ENCODE measurements around the gene SRR.

SRR gene

DNA sequence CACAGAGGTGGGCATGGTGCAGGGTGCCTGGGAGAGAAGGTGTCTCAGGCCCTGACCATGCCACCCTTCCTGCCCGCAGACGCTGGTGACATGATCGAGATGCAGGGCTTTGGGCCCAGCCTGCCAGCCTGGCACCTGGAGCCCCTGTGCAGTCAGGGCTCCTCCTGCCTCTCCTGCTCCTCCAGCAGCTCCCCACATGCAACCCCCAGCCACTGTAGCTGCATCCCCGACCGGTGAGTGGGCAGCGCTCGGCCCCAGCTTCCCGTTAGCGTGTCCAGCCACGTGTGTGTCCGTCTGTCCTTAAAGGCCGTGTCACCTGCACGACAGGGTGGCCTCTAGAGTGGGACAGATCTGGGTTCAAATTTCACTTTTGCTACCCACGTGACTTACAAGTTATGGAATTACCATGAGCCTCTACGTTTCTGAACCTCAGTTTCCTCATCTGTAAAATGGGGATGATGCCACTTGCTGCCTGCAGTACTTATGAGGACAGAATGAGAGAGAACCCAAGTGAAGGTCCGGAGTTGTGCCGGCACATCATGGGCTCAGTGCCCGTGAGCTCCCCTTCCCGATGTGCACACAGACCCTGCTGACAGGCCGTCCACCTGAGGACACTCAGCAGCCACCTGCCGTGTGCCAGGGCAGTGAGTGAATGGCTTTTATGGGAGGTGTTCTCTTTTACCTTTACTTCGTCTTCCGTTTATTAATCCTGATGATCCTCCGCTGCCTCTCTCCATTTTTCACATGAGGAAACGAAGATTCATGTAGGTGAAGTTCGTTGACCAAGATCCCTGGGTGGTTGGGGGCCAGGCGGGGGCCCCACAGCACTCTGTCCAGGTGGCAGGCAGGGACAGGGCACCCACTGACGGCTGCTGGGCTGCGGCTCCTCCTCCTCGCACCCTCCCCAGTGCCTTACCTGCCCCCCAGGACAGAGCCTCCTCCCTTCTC lies 67.7 kb downstream of the SRR start:
- no peak for DNase-seq (ENCODE audit: low read depth)

DNA sequence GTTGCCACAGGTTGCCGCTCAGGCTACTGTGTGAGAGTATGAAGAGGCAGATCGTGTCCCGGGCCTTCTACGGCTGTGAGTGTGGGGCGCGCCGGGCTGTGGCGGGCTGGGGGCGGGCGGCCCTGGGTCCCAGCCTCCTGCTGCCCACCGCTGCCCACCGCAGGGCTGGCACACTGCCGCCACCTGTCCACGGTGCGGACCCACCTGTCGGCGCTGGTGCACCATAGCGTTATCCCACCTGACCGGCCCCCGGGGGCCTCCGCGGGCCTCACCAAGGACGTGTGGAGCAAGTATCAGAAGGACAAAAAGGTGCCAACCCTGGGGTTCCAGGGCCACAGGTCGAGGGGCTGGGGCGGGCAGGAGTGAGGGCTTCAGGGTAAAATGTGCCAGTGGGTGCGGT lies 68.4 kb downstream of the SRR start:
- DNase-seq (ENCODE audit: low read depth) = no peak

DNA sequence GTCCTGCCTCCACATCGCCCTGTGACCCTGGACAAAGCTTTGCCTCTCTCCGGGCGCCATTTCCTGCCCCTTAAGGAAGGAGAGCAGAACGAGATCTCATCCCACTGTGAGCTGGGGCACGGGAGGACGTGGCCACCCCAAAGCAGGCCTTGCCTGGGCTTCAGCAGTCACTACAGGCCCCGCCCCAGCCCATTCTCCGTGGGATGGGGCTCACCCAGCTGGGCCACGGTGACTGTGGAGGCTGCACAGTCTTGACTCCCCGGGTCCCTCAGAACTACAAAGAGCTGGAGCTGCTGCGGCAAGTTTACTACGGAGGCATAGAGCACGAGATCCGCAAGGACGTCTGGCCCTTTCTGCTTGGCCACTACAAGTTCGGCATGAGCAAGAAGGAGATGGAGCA lies 68.9 kb downstream of the SRR start:
- no peak for DNase-seq (ENCODE audit: low read depth)

DNA sequence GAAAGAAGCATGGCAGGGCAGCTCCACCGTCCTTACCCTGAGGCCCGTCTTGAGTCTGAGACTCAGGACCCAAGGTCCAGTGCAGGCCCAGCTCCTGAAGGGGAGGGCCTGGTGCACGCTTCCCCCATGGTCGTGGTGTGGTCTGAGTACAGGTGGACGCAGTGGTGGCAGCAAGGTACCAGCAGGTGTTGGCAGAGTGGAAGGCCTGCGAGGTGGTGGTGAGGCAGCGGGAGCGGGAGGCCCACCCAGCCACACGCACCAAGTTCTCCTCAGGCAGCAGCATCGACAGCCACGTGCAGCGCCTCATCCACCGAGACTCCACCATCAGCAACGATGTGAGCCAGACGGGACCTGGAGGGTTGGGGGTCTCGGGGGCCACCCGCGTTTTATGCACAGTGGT lies 69.4 kb downstream of the SRR start:
- DNase-seq (ENCODE audit: low read depth) = no peak
